Stimulated activated CD4-positive, alpha-beta T cell treated with anti-CD3 and anti-CD28 coated beads, Interleukin-1b, Interleukin-23, amount 100 ng/mL, for 4 hours (primary cell): Measurements from ENCODE around the gene PEAR1.
"Not testable (repeated sequence)": the region's sequence is repeated elsewhere in the genome, so short reads cannot be mapped to it uniquely, and the experiment has no call there.

Experiments used
- DNase-seq, 2 donors: peaks; one replicate each; pipeline ENCODE4 v3.0.0-alpha.2; 2020; ENCODE audit warnings: low read depth in 2 of 2

Gene PEAR1

GRCh38 chr1:156922986-156923669 is 29.6 kb downstream of the PEAR1 start:
- no peak for DNase-seq

GRCh38 chr1:156923670-156924477 is 30.4 kb downstream of the PEAR1 start:
- no peak for DNase-seq

- DNase-seq, result no peak
Observed at GRCh38 chr1:156924478-156925153, 31.1 kb downstream of the PEAR1 start.

GRCh38 chr1:156925154-156926010 is 31.9 kb downstream of the PEAR1 start:
- DNase-seq, result no peak

GRCh38 chr1:156926175-156926574 is 32.7 kb downstream of the PEAR1 start:
- no peak for DNase-seq

- not testable (repeated sequence) for DNase-seq
Observed at GRCh38 chr1:156926695-156927094, 33.2 kb downstream of the PEAR1 start.

- DNase-seq, result peak; percentile 55 to 63
Observed at GRCh38 chr1:156927215-156928042, 33.9 kb downstream of the PEAR1 start.

- DNase-seq, result no peak
Observed at GRCh38 chr1:156928043-156928602, 34.6 kb downstream of the PEAR1 start.

GRCh38 chr1:156929596-156930238 is 36.2 kb downstream of the PEAR1 start:
- no peak for DNase-seq

- no peak for DNase-seq
Observed at GRCh38 chr1:156930483-156930882, 37.0 kb downstream of the PEAR1 start.

GRCh38 chr1:156931211-156931952 is 37.9 kb downstream of the PEAR1 start:
- no peak for DNase-seq

GRCh38 chr1:156931974-156932710 is 38.6 kb downstream of the PEAR1 start:
- DNase-seq, result no peak

GRCh38 chr1:156933136-156933535 is 39.6 kb downstream of the PEAR1 start:
- no peak for DNase-seq

- DNase-seq, result no peak
Observed at GRCh38 chr1:156935505-156936128, 42.1 kb downstream of the PEAR1 start.

GRCh38 chr1:156936191-156936590 is 42.7 kb downstream of the PEAR1 start:
- no peak for DNase-seq

GRCh38 chr1:156936721-156937220 is 43.3 kb downstream of the PEAR1 start:
- DNase-seq, result no peak

- no peak for DNase-seq
Observed at GRCh38 chr1:156937883-156938282, 44.4 kb downstream of the PEAR1 start.

- DNase-seq, result no peak
Observed at GRCh38 chr1:156938813-156939212, 45.3 kb downstream of the PEAR1 start.
